Ammon's horn (tissue), 1 donor: ENCODE results near the gene HTT.
"Not testable (repeated sequence)": the region's sequence is repeated elsewhere in the genome, so short reads cannot be mapped to it uniquely, and the experiment has no call there.

Source experiments
- DNase-seq: peaks from one replicate; pipeline ENCODE4 v3.0.0-alpha.2; 2016; ENCODE audit warnings: low spot score

Gene HTT

DNA sequence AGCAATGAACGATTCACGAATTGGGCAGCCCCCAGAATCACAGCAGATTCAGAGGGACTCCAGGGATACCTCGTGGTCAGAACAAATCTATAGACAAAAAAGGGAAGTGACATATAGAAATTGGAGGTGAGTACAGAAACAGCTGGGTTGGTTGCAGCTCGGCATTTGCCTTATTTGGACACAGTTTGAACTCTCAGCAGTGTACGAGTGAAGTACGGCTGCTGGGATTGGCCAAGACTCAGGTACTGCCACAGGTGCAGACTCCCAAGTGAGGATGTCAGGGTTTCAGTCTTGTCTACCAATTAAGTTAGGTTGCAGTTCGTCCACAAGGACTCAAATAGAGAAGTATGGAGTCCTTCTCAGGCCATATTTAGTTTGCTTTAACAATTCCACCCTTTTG, 28.3 kb upstream of the HTT start:
- DNase-seq = no peak

GRCh38 chr4:3046623-3047022, 27.9 kb upstream of the HTT start:
- DNase-seq = no peak

GRCh38 chr4:3047464-3048286, 26.8 kb upstream of the HTT start:
- DNase-seq = peak; percentile 76

- DNase-seq = not testable (repeated sequence)
These were observed 23.2 kb upstream of the HTT start for GRCh38 chr4:3051141-3051897.

GRCh38 chr4:3054169-3054759, 20.2 kb upstream of the HTT start:
- DNase-seq = no peak

GRCh38 chr4:3059943-3060342, 14.5 kb upstream of the HTT start:
- no peak for DNase-seq

GRCh38 chr4:3060946-3061345, 13.5 kb upstream of the HTT start:
- DNase-seq = no peak

- DNase-seq = no peak
These were observed 12.0 kb upstream of the HTT start for GRCh38 chr4:3062471-3062870.

DNA sequence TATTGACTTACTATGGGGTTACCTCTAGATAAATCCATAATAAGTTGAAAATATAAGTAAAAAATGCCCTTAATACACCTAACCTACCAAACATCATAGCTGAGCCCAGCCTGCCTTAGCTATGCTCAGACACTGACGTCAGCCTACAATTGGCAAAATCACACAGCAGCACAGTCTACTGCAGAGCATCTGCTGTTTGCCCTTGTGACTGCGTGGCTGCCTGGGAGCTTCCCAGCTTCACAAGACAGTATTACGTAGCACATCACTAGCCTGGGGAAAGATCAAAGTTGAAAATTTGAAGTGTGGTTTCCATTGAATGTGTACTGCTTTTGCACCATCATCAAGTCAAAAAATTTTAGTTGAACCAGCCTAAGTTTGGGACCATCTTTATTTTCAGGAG, 8.9 kb upstream of the HTT start:
- no peak for DNase-seq

GRCh38 chr4:3066836-3067400, 7.6 kb upstream of the HTT start:
- no peak for DNase-seq

DNA sequence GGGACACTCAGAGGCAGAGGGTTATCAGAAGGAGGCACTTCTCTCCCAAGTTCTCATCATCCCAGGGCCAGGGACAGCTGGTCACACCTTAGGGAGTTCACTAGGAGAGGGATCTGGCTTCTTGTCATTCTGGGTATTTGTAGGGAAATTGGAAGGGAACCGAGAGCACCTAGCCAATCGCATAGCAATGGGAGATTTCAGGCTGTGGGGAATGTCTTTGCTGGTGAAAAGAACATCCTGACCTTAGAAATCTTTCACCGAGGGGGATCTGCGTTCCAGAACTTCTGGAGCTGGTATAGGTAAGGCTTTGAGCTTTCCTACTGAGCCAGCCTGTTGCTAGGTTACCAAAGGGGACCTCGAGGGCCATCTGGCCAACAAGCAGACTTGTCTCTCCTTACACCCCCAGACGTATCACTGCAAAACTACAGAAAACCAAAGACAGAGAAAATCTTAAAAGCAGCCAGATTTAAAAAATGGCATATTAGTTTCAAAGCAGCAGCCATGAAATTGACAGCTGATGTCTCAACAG, 6.9 kb upstream of the HTT start:
- DNase-seq = no peak

DNA sequence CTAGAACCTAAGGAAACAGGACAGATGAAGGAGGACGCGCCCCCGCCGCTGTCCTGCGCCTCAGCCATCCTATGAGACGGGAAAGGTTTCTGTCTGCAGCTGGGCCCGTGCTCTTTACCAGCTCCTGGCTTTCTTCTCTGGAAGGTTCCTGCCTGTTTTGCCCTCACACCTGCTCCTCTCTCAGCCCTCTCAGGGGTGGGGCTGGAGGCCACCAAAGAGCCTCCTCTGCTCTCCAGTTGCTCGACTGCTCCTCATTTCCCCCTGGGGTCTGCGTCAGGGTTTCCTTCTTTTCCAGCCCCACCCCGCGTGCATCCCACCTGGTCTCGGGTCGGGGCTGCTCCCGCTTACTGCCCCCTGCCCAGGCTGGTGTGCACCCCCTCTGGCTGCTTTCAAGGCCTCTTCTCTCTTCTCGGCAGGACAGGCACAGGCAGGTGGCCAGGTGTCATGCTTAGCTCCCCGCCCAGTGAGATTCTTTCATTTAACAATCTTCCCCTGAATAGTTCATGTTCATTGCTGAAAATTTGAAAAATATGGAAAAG, 4.8 kb upstream of the HTT start:
- no peak for DNase-seq

DNA sequence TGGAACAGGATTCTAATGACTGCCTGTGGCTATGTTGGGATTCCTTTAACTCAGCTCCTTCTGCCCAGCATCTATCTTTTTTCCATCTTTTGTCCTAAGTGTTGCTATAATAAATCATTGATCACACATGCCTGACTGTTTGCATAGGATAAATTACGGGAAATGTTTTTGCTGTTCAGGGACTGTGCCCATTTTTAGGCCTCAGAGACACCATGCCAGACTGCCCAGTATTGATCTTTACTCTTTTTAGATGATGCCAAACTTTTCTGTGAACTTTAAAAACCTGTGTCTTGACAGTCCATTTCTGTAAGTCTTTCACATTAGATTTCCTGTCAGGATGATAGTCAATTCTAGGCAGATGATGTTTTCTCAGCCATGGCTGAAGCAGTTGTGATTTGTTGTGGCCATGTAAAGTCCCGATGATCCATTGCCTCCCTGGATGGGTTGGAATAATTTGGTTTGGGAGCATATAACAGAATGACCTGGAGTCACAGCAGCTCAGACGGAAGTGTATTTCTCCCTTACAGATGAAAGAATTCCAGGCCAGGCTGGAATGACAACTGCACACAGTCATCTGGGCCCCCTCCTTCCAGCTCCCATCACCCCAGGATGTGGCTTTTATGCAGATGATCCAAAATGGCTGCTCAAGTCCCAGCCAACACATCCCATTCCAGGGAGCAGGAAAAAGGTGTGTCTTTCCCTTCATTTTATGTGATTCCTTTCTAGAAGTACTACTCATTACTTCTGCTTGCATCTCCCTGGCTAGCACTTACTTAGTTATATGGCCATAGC, 3.6 kb upstream of the HTT start:
- DNase-seq = no peak

GRCh38 chr4:3071811-3072210, 2.7 kb upstream of the HTT start:
- DNase-seq = no peak

DNA sequence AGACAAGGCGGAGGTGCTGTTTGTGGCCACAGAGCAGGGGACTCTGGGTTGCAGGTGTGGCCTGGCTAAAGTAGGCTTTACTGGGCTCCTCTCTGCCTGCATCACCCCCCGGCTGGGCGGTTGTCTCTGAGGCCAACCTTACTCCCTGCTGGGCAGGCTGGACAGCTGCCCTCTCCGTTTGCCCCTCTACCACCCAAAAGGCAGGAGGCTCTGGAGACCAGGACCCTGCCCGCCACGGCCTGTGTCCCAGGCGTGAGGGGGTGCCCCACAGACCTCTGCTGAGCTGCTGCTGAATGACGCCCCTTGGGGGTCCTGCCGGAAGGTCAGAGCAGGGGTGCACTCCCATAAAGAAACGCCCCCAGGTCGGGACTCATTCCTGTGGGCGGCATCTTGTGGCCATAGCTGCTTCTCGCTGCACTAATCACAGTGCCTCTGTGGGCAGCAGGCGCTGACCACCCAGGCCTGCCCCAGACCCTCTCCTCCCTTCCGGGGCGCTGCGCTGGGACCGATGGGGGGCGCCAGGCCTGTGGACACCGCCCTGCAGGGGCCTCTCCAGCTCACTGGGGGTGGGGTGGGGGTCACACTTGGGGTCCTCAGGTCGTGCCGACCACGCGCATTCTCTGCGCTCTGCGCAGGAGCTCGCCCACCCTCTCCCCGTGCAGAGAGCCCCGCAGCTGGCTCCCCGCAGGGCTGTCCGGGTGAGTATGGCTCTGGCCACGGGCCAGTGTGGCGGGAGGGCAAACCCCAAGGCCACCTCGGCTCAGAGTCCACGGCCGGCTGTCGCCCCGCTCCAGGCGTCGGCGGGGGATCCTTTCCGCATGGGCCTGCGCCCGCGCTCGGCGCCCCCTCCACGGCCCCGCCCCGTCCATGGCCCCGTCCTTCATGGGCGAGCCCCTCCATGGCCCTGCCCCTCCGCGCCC, 1.1 kb upstream of the HTT start:
- DNase-seq = no peak

DNA sequence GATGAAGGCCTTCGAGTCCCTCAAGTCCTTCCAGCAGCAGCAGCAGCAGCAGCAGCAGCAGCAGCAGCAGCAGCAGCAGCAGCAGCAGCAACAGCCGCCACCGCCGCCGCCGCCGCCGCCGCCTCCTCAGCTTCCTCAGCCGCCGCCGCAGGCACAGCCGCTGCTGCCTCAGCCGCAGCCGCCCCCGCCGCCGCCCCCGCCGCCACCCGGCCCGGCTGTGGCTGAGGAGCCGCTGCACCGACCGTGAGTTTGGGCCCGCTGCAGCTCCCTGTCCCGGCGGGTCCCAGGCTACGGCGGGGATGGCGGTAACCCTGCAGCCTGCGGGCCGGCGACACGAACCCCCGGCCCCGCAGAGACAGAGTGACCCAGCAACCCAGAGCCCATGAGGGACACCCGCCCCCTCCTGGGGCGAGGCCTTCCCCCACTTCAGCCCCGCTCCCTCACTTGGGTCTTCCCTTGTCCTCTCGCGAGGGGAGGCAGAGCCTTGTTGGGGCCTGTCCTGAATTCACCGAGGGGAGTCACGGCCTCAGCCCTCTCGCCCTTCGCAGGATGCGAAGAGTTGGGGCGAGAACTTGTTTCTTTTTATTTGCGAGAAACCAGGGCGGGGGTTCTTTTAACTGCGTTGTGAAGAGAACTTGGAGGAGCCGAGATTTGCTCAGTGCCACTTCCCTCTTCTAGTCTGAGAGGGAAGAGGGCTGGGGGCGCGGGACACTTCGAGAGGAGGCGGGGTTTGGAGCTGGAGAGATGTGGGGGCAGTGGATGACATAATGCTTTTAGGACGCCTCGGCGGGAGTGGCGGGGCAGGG, 568 bp downstream of the HTT start:
- DNase-seq = peak; percentile 57

- DNase-seq = no peak
These were observed 1.1 kb downstream of the HTT start for GRCh38 chr4:3075652-3075981.

DNA sequence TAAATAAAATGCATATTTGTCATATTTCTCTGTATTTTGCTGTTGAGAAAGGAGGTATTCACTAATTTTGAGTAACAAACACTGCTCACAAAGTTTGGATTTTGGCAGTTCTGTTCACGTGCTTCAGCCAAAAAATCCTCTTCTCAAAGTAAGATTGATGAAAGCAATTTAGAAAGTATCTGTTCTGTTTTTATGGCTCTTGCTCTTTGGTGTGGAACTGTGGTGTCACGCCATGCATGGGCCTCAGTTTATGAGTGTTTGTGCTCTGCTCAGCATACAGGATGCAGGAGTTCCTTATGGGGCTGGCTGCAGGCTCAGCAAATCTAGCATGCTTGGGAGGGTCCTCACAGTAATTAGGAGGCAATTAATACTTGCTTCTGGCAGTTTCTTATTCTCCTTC, 3.3 kb downstream of the HTT start:
- DNase-seq = no peak

DNA sequence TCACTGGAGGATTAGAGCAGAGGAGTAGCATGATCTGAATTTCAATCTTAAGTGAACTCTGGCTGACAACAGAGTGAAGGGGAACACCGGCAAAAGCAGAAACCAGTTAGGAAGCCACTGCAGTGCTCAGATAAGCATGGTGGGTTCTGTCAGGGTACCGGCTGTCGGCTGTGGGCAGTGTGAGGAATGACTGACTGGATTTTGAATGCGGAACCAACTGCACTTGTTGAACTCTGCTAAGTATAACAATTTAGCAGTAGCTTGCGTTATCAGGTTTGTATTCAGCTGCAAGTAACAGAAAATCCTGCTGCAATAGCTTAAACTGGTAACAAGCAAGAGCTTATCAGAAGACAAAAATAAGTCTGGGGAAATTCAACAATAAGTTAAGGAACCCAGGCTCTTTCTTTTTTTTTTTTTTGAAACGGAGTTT, 5.2 kb downstream of the HTT start:
- no peak for DNase-seq
